Measurements from ENCODE around the gene MRE11.

- TF ChIP-seq CTCF (IDR thresholded peaks at IDR 0.05) (no peak), POLR2AphosphoS5 (IDR thresholded peaks at IDR 0.05) (no peak), POLR2A (IDR thresholded peaks at IDR 0.05) (no peak)
These were observed 19.4 kb upstream of the MRE11 start for GRCh38 chr11:94513091-94513490.
